Measurements from ENCODE around the gene OR2V1.

- TF ChIP-seq LEF1 (IDR thresholded peaks at IDR 0.05; ENCODE audit: borderline replicate concordance): no peak
- no peak for TF ChIP-seq SP1 (IDR thresholded peaks at IDR 0.05)
- TF ChIP-seq SUZ12 (IDR thresholded peaks at IDR 0.05): no peak
Measured at GRCh38 chr5:181099602-181100086, 31.3 kb downstream of the OR2V1 start.
